ENCODE measurements around the gene IL1RN.

GRCh38 chr2:113175042-113175628, 47.7 kb downstream of the IL1RN start:
- TF ChIP-seq CTCF (IDR thresholded peaks at IDR 0.05; ENCODE audit: extremely low read depth in 1 of 2, insufficient read depth in 1 of 2, low read depth in 1 of 2, low read length in 2 of 2) (no peak), POLR2A (IDR thresholded peaks at IDR 0.05; ENCODE audit: low read depth, low read length) (no peak), MYC (IDR thresholded peaks at IDR 0.05; ENCODE audit: low read depth, low read length) (no peak), MAX (IDR thresholded peaks at IDR 0.05; ENCODE audit: insufficient read depth, insufficient read length) (no peak), POLR2AphosphoS5 (IDR thresholded peaks at IDR 0.05; ENCODE audit: insufficient read depth, low read depth, low read length) (no peak), GATA2 (IDR thresholded peaks at IDR 0.05; ENCODE audit: insufficient read depth, insufficient read length, low read depth, low read length) (no peak), EZH2 (IDR thresholded peaks at IDR 0.05; ENCODE audit: borderline replicate concordance, low read depth, low read length, severe bottlenecking) (no peak), JUN (IDR thresholded peaks at IDR 0.05; ENCODE audit: borderline replicate concordance, insufficient read depth, insufficient read length, low read depth) (no peak)
